GM21576 (cell line): ENCODE results near the gene C1QL4.
"Not testable (repeated sequence)": the region's sequence is repeated elsewhere in the genome, so short reads cannot be mapped to it uniquely, and the experiment has no call there.

Experiments used
- ATAC-seq: cut with Tn5 transposase; IDR thresholded peaks from one replicate; pipeline ENCODE4 v1.9.1; 2021; ENCODE audit warnings: mild to moderate bottlenecking, moderate library complexity; ENCODE audit not compliant: unreplicated experiment

Gene C1QL4

GRCh38 chr12:49282740-49283375 is 54.1 kb downstream of the C1QL4 start:
- not testable (repeated sequence) for ATAC-seq
